ENCODE results near the gene SMAP1.

DNA sequence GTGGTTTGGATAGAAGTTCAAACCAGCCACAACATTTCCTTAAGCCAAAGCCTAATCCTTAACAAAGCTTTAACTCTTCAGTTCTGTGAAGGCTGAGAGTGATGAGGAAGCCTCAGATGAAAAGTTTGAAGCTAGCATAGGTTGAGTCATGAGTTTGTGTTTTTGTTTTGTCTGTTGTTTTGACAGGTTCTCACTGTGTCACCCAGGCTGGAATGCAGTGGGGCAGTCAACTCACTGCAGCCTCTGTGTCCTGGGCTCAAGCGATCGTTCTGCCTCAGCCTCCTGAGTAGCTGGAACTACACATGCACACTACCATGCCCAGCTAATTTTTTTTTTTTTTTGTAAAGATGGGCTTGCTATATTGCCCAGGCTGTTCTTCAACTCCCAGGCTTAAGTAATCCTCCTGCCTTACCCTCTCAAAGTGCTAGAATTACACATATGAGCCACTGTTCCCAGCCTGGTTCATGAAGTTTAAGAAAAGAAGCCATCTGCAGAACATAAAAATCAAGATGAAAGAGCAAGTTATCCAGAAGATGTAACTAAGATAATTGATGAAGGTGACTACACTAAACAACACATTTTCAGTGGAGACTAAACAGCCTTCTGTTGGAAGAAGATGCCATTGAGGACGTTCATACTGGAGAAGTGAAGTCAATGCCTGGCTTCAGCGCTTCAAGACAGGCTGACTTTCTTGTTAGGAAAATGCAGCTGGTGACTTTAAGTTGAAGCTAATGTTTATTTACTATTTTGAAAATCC, 96.2 kb downstream of the SMAP1 start:
- TF ChIP-seq EZH2 (IDR thresholded peaks at IDR 0.05; ENCODE audit: borderline replicate concordance, low read depth, low read length, severe bottlenecking): no peak
- TF ChIP-seq, protein P1, sequence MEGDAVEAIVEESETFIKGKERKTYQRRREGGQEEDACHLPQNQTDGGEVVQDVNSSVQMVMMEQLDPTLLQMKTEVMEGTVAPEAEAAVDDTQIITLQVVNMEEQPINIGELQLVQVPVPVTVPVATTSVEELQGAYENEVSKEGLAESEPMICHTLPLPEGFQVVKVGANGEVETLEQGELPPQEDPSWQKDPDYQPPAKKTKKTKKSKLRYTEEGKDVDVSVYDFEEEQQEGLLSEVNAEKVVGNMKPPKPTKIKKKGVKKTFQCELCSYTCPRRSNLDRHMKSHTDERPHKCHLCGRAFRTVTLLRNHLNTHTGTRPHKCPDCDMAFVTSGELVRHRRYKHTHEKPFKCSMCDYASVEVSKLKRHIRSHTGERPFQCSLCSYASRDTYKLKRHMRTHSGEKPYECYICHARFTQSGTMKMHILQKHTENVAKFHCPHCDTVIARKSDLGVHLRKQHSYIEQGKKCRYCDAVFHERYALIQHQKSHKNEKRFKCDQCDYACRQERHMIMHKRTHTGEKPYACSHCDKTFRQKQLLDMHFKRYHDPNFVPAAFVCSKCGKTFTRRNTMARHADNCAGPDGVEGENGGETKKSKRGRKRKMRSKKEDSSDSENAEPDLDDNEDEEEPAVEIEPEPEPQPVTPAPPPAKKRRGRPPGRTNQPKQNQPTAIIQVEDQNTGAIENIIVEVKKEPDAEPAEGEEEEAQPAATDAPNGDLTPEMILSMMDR (IDR thresholded peaks at IDR 0.05; ENCODE audit: borderline replicate concordance, extremely low read depth, low read length, poor library complexity, severe bottlenecking): no peak

Measured in DND-41 (cell line).